Skeletal muscle satellite cell (primary cell): ENCODE measurements around the gene SEZ6L.

Source experiments
- H3K27me3 ChIP-seq: 2 replicates; pipeline ENCODE4 v1.7.0; 2013; ENCODE audit warnings: low read length; ENCODE audit not compliant: control insufficient read depth, insufficient read depth
- H3K36me3 ChIP-seq: 2 replicates; pipeline ENCODE4 v1.7.0; 2013; ENCODE audit warnings: mild to moderate bottlenecking, control low read depth, low read length; ENCODE audit not compliant: insufficient read depth
- H3K4me1 ChIP-seq: 2 replicates; pipeline ENCODE4 v1.7.0; 2013; ENCODE audit warnings: low read length; ENCODE audit not compliant: control insufficient read depth, insufficient read depth
- H3K4me2 ChIP-seq: 2 replicates; pipeline ENCODE4 v1.7.0; 2013; ENCODE audit warnings: mild to moderate bottlenecking, low read length
- H3K4me3 ChIP-seq: 2 replicates; pipeline ENCODE4 v1.7.0; 2013; ENCODE audit warnings: low read length
- H3K9ac ChIP-seq: 2 replicates; pipeline ENCODE4 v1.7.0; 2013; ENCODE audit warnings: mild to moderate bottlenecking, low read depth, low read length, moderate library complexity
- H3K9me3 ChIP-seq: replicated peaks from 2 replicates; pipeline ENCODE4 v1.7.0; 2013; ENCODE audit warnings: mild to moderate bottlenecking, control low read depth, low read length

The SEZ6L gene

GRCh38 chr22:26259510-26259909 is 90.2 kb downstream of the SEZ6L start:
- Histone ChIP-seq H3K27me3 (peaks cover 10% of the 10 kb centered on the region), H3K4me2 (no peak overlapping the region), H3K4me1 (no peaks in the 10 kb centered on the region), H3K36me3 (no peaks in the 10 kb centered on the region), H3K4me3 (no peak overlapping the region), H3K9ac (no peak overlapping the region), H3K9me3 (no peaks in the 10 kb centered on the region)

DNA sequence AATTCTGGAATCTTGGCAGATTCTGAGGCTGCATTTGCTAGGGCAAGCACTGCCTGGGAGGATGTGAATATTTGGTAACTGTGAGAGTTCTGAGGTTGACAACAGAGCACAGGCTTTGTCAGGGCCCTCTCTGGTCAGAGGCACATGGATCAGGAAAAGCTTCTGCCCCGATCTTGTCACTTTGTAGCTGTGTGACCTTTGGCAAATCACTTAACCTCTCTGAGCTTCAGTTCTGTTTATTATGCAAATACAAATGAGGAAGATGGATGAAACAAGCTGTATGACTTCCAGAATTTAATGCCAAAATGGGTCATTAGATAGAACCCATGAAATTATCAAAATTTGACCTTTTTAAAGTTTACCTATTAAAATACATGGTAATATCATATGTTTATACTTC is 94.9 kb downstream of the SEZ6L start:
- no peaks in the 10 kb centered on the region for H3K9me3 ChIP-seq
- H3K9ac ChIP-seq, result no peak overlapping the region
- no peaks in the 10 kb centered on the region for H3K4me1 ChIP-seq

GRCh38 chr22:26265281-26265680 is 96.0 kb downstream of the SEZ6L start:
- H3K4me3 ChIP-seq, result no peak overlapping the region
- H3K9me3 ChIP-seq, result no peaks in the 10 kb centered on the region
- H3K9ac ChIP-seq, result no peak overlapping the region
- H3K36me3 ChIP-seq, result no peaks in the 10 kb centered on the region
- no peak overlapping the region for H3K4me2 ChIP-seq
- H3K4me1 ChIP-seq, result no peaks in the 10 kb centered on the region
- H3K27me3 ChIP-seq, result peaks cover 40% of the 10 kb centered on the region

More for the DNA sequence above, 94.9 kb downstream of the SEZ6L start:
- Histone ChIP-seq H3K4me2 (no peak overlapping the region), H3K4me3 (no peak overlapping the region), H3K27me3 (peaks cover 30% of the 10 kb centered on the region), H3K36me3 (no peaks in the 10 kb centered on the region)

DNA sequence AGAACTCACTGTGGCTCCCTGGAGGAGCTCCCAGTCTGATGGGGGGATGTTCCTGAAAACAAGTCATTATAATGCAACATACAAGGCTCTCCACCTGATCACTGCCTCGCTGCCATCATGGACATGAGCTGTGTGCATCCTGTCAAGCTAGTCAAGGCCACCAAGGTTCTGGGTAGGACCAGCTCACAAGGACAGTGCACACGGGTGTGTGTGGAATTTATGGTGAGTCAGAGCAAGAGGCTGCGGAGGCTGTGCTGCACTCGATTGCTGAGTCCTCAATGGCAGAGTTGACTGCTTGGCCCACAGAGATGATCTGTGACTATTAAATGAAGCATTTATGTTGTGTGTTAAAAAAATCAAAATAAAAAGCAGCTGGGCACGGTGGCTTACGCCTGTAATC is 96.6 kb downstream of the SEZ6L start:
- Histone ChIP-seq H3K27me3 (peaks cover 40% of the 10 kb centered on the region), H3K4me1 (no peaks in the 10 kb centered on the region)

GRCh38 chr22:26267856-26268255 is 98.6 kb downstream of the SEZ6L start:
- H3K36me3 ChIP-seq, result no peaks in the 10 kb centered on the region
- no peak overlapping the region for H3K4me3 ChIP-seq
- H3K4me2 ChIP-seq, result no peak overlapping the region
- no peaks in the 10 kb centered on the region for H3K9me3 ChIP-seq
- H3K9ac ChIP-seq, result no peak overlapping the region
- peaks cover 49% of the 10 kb centered on the region for H3K27me3 ChIP-seq
- no peaks in the 10 kb centered on the region for H3K4me1 ChIP-seq

More for the DNA sequence above, 96.6 kb downstream of the SEZ6L start:
- Histone ChIP-seq H3K36me3 (no peaks in the 10 kb centered on the region), H3K4me2 (no peak overlapping the region), H3K9ac (no peak overlapping the region), H3K4me3 (no peak overlapping the region), H3K9me3 (no peaks in the 10 kb centered on the region)

DNA sequence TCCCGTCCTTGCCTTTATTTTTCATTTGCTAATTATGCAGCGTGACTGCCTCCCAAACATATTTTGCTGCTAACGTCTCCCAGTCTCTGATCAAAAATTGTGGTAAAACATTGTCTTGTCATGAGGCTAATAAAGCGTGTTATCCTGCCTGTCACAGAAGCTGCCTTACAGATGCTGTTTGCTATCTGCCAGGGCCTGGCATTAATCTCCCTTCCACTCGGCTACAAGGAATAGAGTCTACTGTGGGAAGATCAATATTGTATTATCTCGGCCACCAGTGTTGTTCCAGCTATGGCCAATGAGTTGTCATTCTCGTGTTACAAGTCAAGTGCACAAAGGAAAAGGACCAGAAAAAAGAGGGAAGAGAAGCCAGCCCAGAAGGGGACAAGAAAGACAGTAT is 100.3 kb downstream of the SEZ6L start:
- H3K4me1 ChIP-seq, result no peaks in the 10 kb centered on the region
- H3K9me3 ChIP-seq, result no peaks in the 10 kb centered on the region
- H3K9ac ChIP-seq, result no peak overlapping the region
- no peaks in the 10 kb centered on the region for H3K36me3 ChIP-seq
- H3K4me3 ChIP-seq, result no peak overlapping the region
- no peak overlapping the region for H3K4me2 ChIP-seq
- H3K27me3 ChIP-seq, result peaks cover 47% of the 10 kb centered on the region

GRCh38 chr22:26271427-26271826 is 102.2 kb downstream of the SEZ6L start:
- Histone ChIP-seq H3K27me3 (peaks cover 47% of the 10 kb centered on the region), H3K36me3 (no peaks in the 10 kb centered on the region), H3K9me3 (no peaks in the 10 kb centered on the region), H3K4me1 (no peaks in the 10 kb centered on the region), H3K4me2 (no peak overlapping the region), H3K4me3 (no peak overlapping the region), H3K9ac (no peak overlapping the region)

DNA sequence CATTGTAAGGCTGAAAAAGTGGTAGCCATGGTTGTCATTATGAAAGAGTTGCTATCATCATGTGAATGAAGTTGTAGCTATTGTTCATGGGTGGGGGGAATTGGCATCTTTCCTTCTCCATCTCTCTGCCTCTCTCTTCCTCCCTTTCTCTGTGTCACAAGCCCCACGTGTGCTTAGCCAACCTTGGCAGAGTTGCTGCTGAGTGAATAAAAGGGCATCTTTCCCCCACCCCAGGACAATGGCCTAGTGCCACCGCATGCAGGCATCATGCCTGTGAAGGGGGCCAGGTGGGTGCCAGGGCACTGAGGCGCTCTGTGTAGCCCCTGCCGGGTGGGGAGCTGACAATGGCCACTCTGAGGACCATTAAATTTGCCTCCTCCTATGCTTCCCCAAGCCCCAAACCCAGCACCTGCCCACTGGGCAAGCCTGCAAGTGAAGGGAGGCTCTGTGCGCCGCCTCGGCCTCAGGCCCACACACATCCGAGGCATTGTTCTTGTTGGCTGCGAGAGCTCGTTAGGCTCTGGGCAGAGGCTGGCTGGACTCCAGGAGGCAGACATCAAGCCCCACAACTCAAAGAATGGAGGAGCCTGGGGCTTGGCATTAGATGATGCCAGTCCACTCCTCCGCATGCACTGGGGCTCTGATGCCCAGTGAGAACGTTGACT is 103.9 kb downstream of the SEZ6L start:
- Histone ChIP-seq H3K4me1 (no peaks in the 10 kb centered on the region), H3K4me3 (no peak overlapping the region), H3K27me3 (peaks cover 43% of the 10 kb centered on the region), H3K36me3 (no peaks in the 10 kb centered on the region), H3K9me3 (no peaks in the 10 kb centered on the region), H3K9ac (no peak overlapping the region), H3K4me2 (no peak overlapping the region)

- no peaks in the 10 kb centered on the region for H3K36me3 ChIP-seq
- peaks cover 28% of the 10 kb centered on the region for H3K27me3 ChIP-seq
- no peaks in the 10 kb centered on the region for H3K4me1 ChIP-seq
- H3K9ac ChIP-seq, result no peak overlapping the region
- no peak overlapping the region for H3K4me3 ChIP-seq
- H3K4me2 ChIP-seq, result no peak overlapping the region
- H3K9me3 ChIP-seq, result no peaks in the 10 kb centered on the region
Measured at GRCh38 chr22:26276529-26277160, 107.4 kb downstream of the SEZ6L start.

- Histone ChIP-seq H3K4me3 (no peak overlapping the region), H3K4me1 (no peaks in the 10 kb centered on the region), H3K9ac (no peak overlapping the region), H3K36me3 (no peaks in the 10 kb centered on the region), H3K9me3 (no peaks in the 10 kb centered on the region), H3K4me2 (no peak overlapping the region), H3K27me3 (peaks cover 16% of the 10 kb centered on the region)
Measured at GRCh38 chr22:26281941-26282340, 112.7 kb downstream of the SEZ6L start.

GRCh38 chr22:26283330-26283729 is 114.1 kb downstream of the SEZ6L start:
- Histone ChIP-seq H3K9me3 (no peaks in the 10 kb centered on the region), H3K4me3 (no peak overlapping the region), H3K9ac (no peak overlapping the region), H3K36me3 (no peaks in the 10 kb centered on the region), H3K4me1 (no peaks in the 10 kb centered on the region), H3K4me2 (no peak overlapping the region), H3K27me3 (peaks cover 16% of the 10 kb centered on the region)

DNA sequence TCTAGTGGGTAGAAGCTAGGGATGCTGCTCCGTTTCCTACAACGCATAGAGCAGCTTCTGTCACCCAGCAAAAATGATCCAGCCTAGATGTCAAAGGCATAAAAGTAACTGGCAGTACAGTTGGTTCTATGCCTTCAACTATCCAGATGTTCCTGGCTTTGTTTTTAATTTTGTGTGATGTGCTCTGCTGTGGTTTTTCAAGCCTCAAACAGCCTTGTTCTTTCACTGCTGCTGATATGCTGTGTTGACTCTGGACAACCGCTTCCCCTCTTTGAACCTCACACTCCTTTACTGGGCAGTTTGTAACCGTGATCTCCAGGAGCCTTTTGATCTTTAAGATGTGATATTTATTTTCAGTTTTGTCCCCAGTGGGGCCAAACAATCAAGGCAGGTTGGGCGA is 116.4 kb downstream of the SEZ6L start:
- H3K27me3 ChIP-seq, result peaks cover 20% of the 10 kb centered on the region
- no peaks in the 10 kb centered on the region for H3K9me3 ChIP-seq
- no peak overlapping the region for H3K9ac ChIP-seq
- no peak overlapping the region for H3K4me2 ChIP-seq
- H3K4me3 ChIP-seq, result no peak overlapping the region
- no peaks in the 10 kb centered on the region for H3K36me3 ChIP-seq
- H3K4me1 ChIP-seq, result no peaks in the 10 kb centered on the region
